Measurements from ENCODE around the gene CYP3A5. TPM values are rescaled to one million over a fixed set of nuclear protein-coding genes. Genes with fewer than 3 reads are reported as not detected.

The CYP3A5 gene
- total and polyA plus RNA-seq, 10 of the 15 experiments (the other 5 are each of a cell fraction or from before 2014, with no cell fraction given): 0.05 to 1.3 (median 0.09) TPM; not detected in 2

DNA sequence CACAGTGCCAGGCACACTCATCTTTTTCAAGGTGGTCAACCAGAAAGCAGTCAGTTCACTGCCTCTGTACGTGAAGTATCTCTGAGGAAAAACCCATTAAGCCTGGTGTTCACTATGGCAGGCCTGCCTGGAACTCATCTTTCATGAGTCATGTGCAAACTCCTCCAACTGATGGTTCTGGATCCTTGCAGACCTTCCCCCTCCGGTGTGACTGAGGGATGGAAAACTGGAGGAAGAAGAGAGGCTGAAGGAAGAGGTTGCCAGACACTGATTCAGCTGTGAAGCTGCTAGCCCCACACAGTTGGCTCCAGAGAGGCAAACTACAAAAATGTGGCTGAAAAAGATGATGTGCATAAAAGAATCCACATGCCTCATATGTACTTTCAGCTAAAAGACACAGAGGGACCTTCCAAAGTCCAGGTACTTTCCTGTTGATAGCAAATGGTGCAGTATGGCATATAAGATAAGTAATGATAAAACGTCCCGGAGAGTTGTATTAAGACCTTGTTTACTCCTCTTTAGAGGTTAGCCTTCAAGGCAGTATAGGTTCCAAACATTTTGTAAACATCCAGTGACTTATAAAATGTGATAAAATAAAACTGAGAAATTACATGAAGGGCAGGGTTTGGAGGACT is 2.7 kb downstream of the CYP3A5 start:
- in situ Hi-C loops (cut with MboI): no loop called here
- SMC1A ChIA-PET (ENCODE audit: uncharacterized antibody, unreplicated experiment): no interaction called here
- FAIRE-seq: no peak

More for the DNA sequence above, 2.7 kb downstream of the CYP3A5 start:
- no peak overlapping the region for H3K4me2 ChIP-seq (ENCODE audit: control insufficient read depth, insufficient read depth)
- H3K36me3 ChIP-seq (ENCODE audit: control insufficient read depth in 2 of 2, insufficient read depth in 2 of 2, low read length in 1 of 2): no peaks in the 10 kb centered on the region
- intact Hi-C loops (cut with micrococcal nuclease; ENCODE audit: unreplicated experiment): no loop called here
- H3K9ac ChIP-seq (ENCODE audit: control insufficient read depth, insufficient read depth, low read length): no peak overlapping the region
- H2AFZ ChIP-seq (ENCODE audit: control insufficient read depth, low read depth, low read length): no peak overlapping the region
- no peaks in the 10 kb centered on the region for H4K20me1 ChIP-seq (ENCODE audit: control insufficient read depth, insufficient read depth)
- no peaks in the 10 kb centered on the region for H3K4me1 ChIP-seq (ENCODE audit: control insufficient read depth, insufficient read depth, low read length)
- ChIA-PET CTCF (no interaction called here), RAD21 (ENCODE audit: unreplicated experiment) (no interaction called here), POLR2A (no interaction called here)
- no peak overlapping the region for H3K27ac ChIP-seq (ENCODE audit: control insufficient read depth, insufficient read depth)
- DNase-seq (ENCODE audit: low read depth, low spot score) (no peak), ATAC-seq (no peak)
- H3K27me3 ChIP-seq (replicated peaks in 1 of 2; ENCODE audit: control insufficient read depth in 2 of 2, insufficient read depth in 2 of 2, low read length in 1 of 2): no peaks in the 10 kb centered on the region
- no peaks in the 10 kb centered on the region; the same call in 2 of the 3 replicates for H3K9me3 ChIP-seq (replicated peaks; ENCODE audit: control insufficient read depth, insufficient read depth, low read length)
- no TSS peak for BruUV-seq (replicated peaks)
- TF ChIP-seq, protein P1, sequence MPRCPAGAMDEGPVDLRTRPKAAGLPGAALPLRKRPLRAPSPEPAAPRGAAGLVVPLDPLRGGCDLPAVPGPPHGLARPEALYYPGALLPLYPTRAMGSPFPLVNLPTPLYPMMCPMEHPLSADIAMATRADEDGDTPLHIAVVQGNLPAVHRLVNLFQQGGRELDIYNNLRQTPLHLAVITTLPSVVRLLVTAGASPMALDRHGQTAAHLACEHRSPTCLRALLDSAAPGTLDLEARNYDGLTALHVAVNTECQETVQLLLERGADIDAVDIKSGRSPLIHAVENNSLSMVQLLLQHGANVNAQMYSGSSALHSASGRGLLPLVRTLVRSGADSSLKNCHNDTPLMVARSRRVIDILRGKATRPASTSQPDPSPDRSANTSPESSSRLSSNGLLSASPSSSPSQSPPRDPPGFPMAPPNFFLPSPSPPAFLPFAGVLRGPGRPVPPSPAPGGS (IDR thresholded peaks at IDR 0.05; ENCODE audit: borderline replicate concordance, insufficient read depth, low read depth, low read length, poor library complexity, severe bottlenecking): no peak
- TF ChIP-seq, protein P2, sequence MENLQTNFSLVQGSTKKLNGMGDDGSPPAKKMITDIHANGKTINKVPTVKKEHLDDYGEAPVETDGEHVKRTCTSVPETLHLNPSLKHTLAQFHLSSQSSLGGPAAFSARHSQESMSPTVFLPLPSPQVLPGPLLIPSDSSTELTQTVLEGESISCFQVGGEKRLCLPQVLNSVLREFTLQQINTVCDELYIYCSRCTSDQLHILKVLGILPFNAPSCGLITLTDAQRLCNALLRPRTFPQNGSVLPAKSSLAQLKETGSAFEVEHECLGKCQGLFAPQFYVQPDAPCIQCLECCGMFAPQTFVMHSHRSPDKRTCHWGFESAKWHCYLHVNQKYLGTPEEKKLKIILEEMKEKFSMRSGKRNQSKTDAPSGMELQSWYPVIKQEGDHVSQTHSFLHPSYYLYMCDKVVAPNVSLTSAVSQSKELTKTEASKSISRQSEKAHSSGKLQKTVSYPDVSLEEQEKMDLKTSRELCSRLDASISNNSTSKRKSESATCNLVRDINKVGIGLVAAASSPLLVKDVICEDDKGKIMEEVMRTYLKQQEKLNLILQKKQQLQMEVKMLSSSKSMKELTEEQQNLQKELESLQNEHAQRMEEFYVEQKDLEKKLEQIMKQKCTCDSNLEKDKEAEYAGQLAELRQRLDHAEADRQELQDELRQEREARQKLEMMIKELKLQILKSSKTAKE (IDR thresholded peaks at IDR 0.05; ENCODE audit: low read depth, poor library complexity, severe bottlenecking): no peak
- no peak for TF ChIP-seq CBFB (IDR thresholded peaks at IDR 0.05; ENCODE audit: low read depth)
- TF ChIP-seq MTA2 (IDR thresholded peaks at IDR 0.05; ENCODE audit: low read depth): no peak
- no peak for TF ChIP-seq FOXK2 (IDR thresholded peaks at IDR 0.05)
- TF ChIP-seq, protein P3, sequence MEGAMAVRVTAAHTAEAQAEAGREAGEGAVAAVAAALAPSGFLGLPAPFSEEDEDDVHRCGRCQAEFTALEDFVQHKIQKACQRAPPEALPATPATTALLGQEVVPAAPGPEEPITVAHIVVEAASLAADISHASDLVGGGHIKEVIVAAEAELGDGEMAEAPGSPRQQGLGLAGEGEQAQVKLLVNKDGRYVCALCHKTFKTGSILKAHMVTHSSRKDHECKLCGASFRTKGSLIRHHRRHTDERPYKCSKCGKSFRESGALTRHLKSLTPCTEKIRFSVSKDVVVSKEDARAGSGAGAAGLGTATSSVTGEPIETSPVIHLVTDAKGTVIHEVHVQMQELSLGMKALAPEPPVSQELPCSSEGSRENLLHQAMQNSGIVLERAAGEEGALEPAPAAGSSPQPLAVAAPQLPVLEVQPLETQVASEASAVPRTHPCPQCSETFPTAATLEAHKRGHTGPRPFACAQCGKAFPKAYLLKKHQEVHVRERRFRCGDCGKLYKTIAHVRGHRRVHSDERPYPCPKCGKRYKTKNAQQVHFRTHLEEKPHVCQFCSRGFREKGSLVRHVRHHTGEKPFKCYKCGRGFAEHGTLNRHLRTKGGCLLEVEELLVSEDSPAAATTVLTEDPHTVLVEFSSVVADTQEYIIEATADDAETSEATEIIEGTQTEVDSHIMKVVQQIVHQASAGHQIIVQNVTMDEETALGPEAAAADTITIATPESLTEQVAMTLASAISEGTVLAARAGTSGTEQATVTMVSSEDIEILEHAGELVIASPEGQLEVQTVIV (IDR thresholded peaks at IDR 0.05; ENCODE audit: borderline replicate concordance, partially characterized antibody): no peak
- no peak for TF ChIP-seq TCF3 (IDR thresholded peaks at IDR 0.05; ENCODE audit: borderline replicate concordance, insufficient read depth, low read depth, low read length)
- WGBS (ENCODE audit: insufficient coverage, insufficient replicate concordance, low lambda C conversion rate, missing lambda C conversion rate): 54% methylated on average over 4 of the region's 4 CpGs
- no peaks in the 10 kb centered on the region for H3K79me2 ChIP-seq (ENCODE audit: control insufficient read depth, insufficient read depth, low read length)
- no peak overlapping the region for H3K4me3 ChIP-seq
